H1 (cell line): ENCODE results near the gene PPCDC.

Experiments
- POLR2AphosphoS5 ChIP-seq: IDR thresholded peaks from 2 replicates; pipeline ENCODE4 v1.6.1; 2011; ENCODE audit warnings: low read depth, low read length
- POU5F1 ChIP-seq: IDR thresholded peaks from 2 replicates; pipeline ENCODE4 v1.6.1; 2011; ENCODE audit warnings: low read depth, mild to moderate bottlenecking, low read length, moderate library complexity
- SIN3A ChIP-seq, 2 experiments: IDR thresholded peaks in 1 of 2; conservative IDR thresholded peaks in 1 of 2; 2 replicates each; pipeline ENCODE4 v1.6.1; 2011 to 2012; ENCODE audit warnings: low read length in 2 of 2, improper control_type of control experiment in 1 of 2, low read depth in 1 of 2, mild to moderate bottlenecking in 1 of 2
- SP1 ChIP-seq: IDR thresholded peaks from 2 replicates; pipeline ENCODE4 v1.6.1; 2011; ENCODE audit warnings: low read depth, low read length
- TAF1 ChIP-seq: IDR thresholded peaks from 2 replicates; pipeline ENCODE4 v1.6.1; 2011; ENCODE audit warnings: mild to moderate bottlenecking, low read depth, low read length
- TEAD4 ChIP-seq: IDR thresholded peaks from 2 replicates; pipeline ENCODE4 v1.6.1; 2012; ENCODE audit warnings: low read depth, low read length, inconsistent platforms, mixed read lengths
- YY1 ChIP-seq: IDR thresholded peaks from 2 replicates; pipeline ENCODE4 v1.6.1; 2011; ENCODE audit warnings: low read depth, mild to moderate bottlenecking, low read length
- TF ChIP-seq, protein P1 (sequence below), 3 experiments: IDR thresholded peaks; 1 replicate in 2 of 3; 2 replicates in 1 of 3; pipeline versions ENCODE4 v1.5.1 to v1.6.1; 2011; ENCODE audit warnings: low read length in 3 of 3, mild to moderate bottlenecking in 3 of 3, inconsistent platforms in 2 of 3, low read depth in 1 of 3, moderate library complexity in 1 of 3; ENCODE audit not compliant: insufficient read depth in 1 of 3; ENCODE audit errors: control extremely low read depth in 1 of 3
- TF ChIP-seq, protein P2 (sequence below): IDR thresholded peaks from 2 replicates; pipeline ENCODE4 v1.6.1; 2011; ENCODE audit warnings: low read depth, mild to moderate bottlenecking, low read length; ENCODE audit not compliant: insufficient read depth
- TF ChIP-seq, protein P3 (sequence below): IDR thresholded peaks from 2 replicates; pipeline ENCODE4 v1.6.1; 2011; ENCODE audit warnings: low read length, improper control_type of control experiment

DNA sequence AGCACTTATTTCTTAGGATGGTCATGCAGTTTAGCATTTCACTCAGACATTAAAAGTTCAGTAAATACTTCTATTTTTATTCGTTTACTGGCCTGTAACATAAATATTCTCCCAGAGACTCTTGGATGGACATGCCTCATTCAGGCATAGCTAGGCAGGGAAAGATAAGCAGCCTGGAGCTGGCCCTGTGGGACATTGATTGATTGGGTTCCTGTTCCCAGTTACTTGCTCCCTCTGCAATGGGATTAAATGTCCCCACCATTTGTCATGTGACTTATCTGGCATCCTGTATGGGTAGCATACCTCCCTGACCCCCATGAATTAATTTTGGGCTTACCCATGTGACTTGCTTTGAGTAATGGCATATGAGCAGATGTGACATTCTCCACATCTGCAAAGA is 30.8 kb upstream of the PPCDC start:
- no peak for TF ChIP-seq YY1
- TF ChIP-seq, protein P1, sequence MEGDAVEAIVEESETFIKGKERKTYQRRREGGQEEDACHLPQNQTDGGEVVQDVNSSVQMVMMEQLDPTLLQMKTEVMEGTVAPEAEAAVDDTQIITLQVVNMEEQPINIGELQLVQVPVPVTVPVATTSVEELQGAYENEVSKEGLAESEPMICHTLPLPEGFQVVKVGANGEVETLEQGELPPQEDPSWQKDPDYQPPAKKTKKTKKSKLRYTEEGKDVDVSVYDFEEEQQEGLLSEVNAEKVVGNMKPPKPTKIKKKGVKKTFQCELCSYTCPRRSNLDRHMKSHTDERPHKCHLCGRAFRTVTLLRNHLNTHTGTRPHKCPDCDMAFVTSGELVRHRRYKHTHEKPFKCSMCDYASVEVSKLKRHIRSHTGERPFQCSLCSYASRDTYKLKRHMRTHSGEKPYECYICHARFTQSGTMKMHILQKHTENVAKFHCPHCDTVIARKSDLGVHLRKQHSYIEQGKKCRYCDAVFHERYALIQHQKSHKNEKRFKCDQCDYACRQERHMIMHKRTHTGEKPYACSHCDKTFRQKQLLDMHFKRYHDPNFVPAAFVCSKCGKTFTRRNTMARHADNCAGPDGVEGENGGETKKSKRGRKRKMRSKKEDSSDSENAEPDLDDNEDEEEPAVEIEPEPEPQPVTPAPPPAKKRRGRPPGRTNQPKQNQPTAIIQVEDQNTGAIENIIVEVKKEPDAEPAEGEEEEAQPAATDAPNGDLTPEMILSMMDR (IDR thresholded peaks at IDR 0.05; ENCODE audit: control extremely low read depth in 1 of 3, insufficient read depth in 1 of 3, low read depth in 1 of 3, low read length in 3 of 3) = no peak
- TF ChIP-seq, protein P2, sequence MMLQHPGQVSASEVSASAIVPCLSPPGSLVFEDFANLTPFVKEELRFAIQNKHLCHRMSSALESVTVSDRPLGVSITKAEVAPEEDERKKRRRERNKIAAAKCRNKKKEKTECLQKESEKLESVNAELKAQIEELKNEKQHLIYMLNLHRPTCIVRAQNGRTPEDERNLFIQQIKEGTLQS = no peak
- no peak for TF ChIP-seq SP1
- TF ChIP-seq POU5F1 = no peak
- TF ChIP-seq SIN3A (conservative IDR thresholded peaks at IDR 0.05 in 1 of 2, IDR thresholded peaks at IDR 0.05 in 1 of 2; ENCODE audit: low read depth in 1 of 2, low read length in 2 of 2) = no peak
- TF ChIP-seq, protein P3, sequence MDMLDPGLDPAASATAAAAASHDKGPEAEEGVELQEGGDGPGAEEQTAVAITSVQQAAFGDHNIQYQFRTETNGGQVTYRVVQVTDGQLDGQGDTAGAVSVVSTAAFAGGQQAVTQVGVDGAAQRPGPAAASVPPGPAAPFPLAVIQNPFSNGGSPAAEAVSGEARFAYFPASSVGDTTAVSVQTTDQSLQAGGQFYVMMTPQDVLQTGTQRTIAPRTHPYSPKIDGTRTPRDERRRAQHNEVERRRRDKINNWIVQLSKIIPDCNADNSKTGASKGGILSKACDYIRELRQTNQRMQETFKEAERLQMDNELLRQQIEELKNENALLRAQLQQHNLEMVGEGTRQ = no peak
- TF ChIP-seq POLR2AphosphoS5 = no peak
- no peak for TF ChIP-seq TEAD4
- no peak for TF ChIP-seq TAF1
